ENCODE results near the gene TEX13A. TPM values are rescaled to one million over a fixed set of nuclear protein-coding genes. Genes with fewer than 3 reads are reported as not detected.

Gene TEX13A, protein sequence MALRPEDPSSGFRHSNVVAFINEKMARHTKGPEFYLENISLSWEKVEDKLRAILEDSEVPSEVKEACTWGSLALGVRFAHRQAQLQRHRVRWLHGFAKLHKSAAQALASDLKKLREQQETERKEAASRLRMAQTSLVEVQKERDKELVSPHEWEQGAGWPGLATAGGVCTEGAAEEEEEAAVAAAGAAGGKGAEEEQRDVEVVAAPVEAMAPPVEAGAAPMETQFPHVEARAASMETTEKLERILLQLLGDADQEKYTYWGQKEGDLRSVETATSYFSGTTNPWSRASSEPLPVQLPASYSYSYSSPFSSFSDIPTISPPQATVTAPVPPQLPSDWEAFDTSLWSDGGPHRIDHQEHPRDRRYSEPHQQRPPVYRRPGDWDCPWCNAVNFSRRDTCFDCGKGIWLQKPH
- not detected in 2 replicates for total RNA-seq

DNA sequence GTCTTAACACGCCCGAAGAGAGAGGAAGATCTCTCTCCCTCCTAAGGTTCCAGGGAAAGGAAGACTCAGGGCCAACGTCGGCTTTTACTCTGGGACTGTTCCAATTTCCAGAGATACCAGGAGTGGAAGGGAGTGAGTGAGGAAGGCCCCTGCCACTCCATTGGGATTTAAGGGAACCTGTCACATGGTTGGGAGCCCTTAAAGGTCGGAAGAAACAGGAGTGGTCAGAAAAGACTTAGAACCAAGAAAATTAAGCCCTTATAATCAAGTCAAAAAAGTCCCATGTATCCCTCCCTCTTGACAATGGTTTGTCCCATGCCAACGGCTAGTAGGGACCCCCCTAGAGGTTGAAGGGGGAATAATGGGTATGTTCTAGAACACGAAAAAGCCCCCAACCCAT is at the start of gene TEX13A:
TSS of gene TEX13A (minus strand) at position 59 of the 400 bp plus-strand sequence. CDS start 297 bp downstream, outside the sequence.

